ENCODE measurements around the gene TMEM187. TPM values are rescaled to one million over a fixed set of nuclear protein-coding genes. Genes with fewer than 3 reads are reported as not detected.

TMEM187 gene
- total RNA-seq, 1 experiment from 2014 or later: 16.6 TPM

DNA sequence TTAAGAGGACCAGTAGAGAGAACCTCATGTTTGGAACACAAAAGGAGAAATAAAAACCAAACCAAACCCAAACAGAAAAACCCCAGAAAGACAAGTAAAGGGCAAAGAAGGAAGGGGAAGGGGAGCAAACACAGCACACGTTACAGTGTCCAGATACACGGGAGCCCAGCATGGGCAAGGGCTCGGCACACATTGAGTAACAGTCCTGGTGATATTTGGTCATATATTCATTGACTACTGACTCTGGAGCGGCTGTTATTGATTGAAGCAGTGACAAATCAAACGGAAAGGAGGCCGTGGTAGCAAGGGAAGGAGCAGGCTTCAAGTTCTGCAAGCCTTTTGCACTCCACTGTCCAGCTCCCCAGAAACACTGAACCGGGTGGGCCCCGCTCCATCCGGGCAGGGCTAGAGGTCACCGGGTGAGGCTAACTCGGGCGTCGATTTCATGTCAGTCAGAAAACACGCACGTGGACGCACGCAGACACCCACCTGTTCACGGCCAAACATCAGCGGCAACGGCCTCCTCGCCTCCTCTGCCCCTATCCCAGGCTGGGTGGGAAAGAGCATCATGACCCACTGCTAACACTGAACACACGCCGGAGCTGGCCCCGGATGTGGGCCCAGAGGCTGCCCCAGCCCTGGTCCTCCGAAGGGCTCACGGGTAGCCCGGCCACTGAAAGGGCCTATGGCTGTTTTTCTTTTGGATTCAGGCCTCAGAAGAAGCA lies 50.9 kb downstream of the TMEM187 start:
- DNase-seq (ENCODE audit: low read depth): no peak
- in situ Hi-C loops (cut with HindIII; ENCODE audit: low pct_unique_long_range_greater_than_20kb, low sequenced_read_pairs): no loop called here

DNA sequence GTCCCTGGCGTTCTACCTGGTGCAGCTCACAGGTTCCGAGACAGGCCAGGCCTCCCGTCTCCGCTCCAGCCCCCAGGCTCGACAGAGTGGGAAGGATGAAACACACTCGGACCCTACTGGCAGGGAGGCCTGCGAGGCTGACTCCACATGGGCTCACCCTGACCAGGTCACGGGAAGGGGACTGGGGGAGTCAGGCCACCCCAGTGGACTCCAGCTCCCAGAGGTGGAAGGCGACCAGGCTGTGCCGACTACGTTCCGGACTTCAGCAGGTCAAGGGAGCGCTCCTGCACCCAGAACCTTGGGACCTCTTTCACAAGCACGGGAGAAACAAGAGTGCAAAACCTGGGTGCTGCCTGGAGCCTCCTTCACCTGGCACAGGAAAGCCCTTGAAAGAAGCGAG lies 51.7 kb downstream of the TMEM187 start:
- in situ Hi-C loops (cut with HindIII; ENCODE audit: low pct_unique_long_range_greater_than_20kb, low sequenced_read_pairs): no loop called here
- DNase-seq (ENCODE audit: low read depth): no peak

- in situ Hi-C loops (cut with HindIII; ENCODE audit: low pct_unique_long_range_greater_than_20kb, low sequenced_read_pairs): no loop called here
- no peak for DNase-seq (ENCODE audit: low read depth)
Observed at GRCh38 chrX:154025230-154025629, 52.7 kb downstream of the TMEM187 start.

DNA sequence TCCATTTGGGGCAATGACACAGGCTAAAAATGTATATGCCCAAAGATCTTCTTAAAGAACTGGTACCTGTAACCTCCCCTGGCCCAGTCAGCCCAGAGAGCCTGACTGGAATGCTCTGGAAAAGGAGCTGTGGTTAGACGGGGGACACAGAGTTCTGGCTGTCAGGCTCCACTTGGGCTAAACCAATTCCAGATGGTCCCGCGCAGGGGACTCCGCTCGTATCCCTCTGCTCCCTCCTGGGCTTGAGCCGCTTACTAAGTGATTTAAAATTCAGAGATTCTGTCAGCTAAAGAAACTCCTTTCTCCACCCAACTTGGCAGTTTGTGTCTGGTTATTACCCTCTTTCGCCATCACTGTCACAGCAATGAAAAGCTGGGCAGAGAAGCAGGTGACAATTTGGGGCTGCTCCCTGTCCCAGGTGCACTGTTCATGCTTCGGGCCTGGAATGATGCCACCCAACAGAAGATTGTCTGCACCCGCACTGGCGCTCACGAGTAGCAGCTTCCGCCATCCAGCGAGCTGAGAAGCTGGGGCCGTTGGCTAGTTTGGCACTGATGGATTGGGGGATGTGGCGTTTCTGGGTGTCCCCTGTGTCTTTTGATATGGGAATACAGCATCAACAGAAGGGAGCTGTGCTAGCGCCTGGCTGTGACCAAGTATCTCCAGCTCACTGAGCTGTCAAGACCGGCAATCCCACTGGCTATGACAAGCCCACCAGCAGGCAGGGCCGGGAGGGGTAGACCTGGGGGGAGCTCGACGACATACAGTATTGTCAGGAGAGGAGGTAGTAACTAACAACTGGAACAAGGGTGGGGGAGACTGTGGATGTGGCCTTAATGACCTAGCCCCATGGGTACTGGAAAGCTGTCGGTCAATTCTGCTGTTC lies 53.8 kb downstream of the TMEM187 start:
- in situ Hi-C loops (cut with HindIII; ENCODE audit: low pct_unique_long_range_greater_than_20kb, low sequenced_read_pairs): no loop called here
- no peak for DNase-seq (ENCODE audit: low read depth)

GRCh38 chrX:154027022-154027402 lies 54.5 kb downstream of the TMEM187 start:
- DNase-seq (ENCODE audit: low read depth): no peak
- in situ Hi-C loops (cut with HindIII; ENCODE audit: low pct_unique_long_range_greater_than_20kb, low sequenced_read_pairs): no loop called here

GRCh38 chrX:154027986-154028385 lies 55.4 kb downstream of the TMEM187 start:
- DNase-seq (ENCODE audit: low read depth): no peak
- in situ Hi-C loops (cut with HindIII; ENCODE audit: low pct_unique_long_range_greater_than_20kb, low sequenced_read_pairs): no loop called here

GRCh38 chrX:154028502-154029184 lies 56.1 kb downstream of the TMEM187 start:
- DNase-seq (ENCODE audit: low read depth): no peak
- in situ Hi-C loops (cut with HindIII; ENCODE audit: low pct_unique_long_range_greater_than_20kb, low sequenced_read_pairs): no loop called here

DNA sequence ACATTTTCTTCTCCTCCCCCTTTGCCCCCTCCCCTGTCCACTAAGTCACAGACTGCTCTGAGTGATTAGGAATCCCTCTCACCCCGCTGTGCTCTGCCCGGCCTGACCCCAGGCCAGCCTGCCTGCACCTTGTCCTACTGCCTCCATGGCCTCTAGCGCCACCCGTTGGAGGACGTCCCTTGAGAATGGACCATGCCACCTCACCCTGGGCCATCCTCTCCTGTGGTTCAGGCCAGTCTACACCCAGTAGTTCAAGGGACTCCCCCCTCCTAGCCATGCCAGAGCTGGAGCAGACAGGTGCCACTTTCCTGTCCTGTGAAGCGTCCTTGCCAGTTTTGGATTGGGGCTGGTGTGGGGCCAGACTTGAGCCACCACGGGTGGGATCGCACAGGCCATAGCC lies 56.9 kb downstream of the TMEM187 start:
- DNase-seq (ENCODE audit: low read depth): no peak
- in situ Hi-C loops (cut with HindIII; ENCODE audit: low pct_unique_long_range_greater_than_20kb, low sequenced_read_pairs): no loop called here

DNA sequence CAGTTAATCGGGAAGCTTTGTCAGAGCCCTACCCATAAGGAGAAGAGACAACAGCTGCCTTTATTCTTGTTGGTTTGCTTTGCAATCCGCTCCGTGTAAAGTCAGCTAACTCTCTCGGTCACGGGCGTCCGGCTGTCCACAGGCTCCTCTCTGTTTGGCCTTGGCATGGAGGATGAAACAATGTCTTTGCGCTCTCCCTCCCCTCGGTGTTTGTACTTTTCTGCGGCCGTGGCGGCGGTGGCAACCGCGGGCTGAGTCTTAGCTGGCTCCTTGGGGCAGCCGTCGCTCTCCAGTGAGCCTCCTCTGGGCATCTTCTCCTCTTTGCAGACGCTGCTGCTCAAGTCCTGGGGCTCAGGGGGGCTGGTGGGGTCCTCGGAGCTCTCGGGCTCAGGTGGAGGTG lies 57.7 kb downstream of the TMEM187 start:
- in situ Hi-C loops (cut with HindIII; ENCODE audit: low pct_unique_long_range_greater_than_20kb, low sequenced_read_pairs): no loop called here

GRCh38 chrX:154030715-154031305 lies 58.3 kb downstream of the TMEM187 start:
- in situ Hi-C loops (cut with HindIII; ENCODE audit: low pct_unique_long_range_greater_than_20kb, low sequenced_read_pairs): no loop called here

More for the DNA sequence above, 57.7 kb downstream of the TMEM187 start:
- no peak for DNase-seq (ENCODE audit: low read depth)

DNA sequence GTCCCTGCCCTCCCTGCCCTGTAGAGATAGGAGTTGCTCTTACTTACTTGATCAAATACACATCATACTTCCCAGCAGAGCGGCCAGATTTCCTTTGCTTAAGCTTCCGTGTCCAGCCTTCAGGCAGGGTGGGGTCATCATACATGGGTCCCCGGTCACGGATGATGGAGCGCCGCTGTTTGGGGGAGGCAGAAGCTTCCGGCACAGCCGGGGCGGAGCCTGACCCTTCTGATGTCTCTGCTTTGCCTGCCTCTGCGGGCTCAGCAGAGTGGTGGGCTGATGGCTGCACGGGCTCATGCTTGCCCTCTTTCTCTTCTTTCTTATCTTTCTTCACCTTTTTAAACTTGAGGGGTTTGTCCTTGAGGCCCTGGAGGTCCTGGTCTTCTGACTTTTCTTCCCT lies 59.6 kb downstream of the TMEM187 start:
- in situ Hi-C loops (cut with HindIII; ENCODE audit: low pct_unique_long_range_greater_than_20kb, low sequenced_read_pairs): no loop called here
- no peak for DNase-seq (ENCODE audit: low read depth)

More at GRCh38 chrX:154030715-154031305, 58.3 kb downstream of the TMEM187 start:
- no peak for DNase-seq (ENCODE audit: low read depth)

DNA sequence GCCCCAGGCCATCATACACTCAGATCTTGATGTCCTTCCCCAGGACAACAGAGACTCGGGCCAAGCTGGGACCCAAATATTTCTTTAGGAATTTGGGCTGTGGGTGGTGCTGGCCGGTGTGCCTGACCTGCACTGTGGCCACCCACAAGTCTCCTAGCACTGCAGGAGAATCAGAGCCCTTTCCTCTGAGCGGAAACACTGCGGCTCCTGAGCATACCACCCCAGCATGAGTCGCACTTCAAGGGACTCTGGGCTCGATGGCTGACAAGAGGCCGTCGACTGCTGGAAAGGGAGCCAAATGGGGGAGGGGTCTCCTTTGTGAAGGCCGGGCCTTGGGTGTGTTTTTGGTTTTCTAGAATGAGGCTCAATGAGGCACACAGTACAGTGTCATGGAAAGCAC lies 60.1 kb downstream of the TMEM187 start:
- in situ Hi-C loops (cut with HindIII; ENCODE audit: low pct_unique_long_range_greater_than_20kb, low sequenced_read_pairs): no loop called here
- DNase-seq (ENCODE audit: low read depth): no peak

Other genes starting within 250 kb of the TMEM187 start
- 307 TPM in 2 replicates for gene BCAP31, start 248.4 kb upstream of the TMEM187 start, total RNA-seq (2014; rRNA removed; shearing (Covaris generic); ENCODE audit: low replicate concordance)
- 7.3 and 19.3 TPM in 2 replicates for gene ABCD1, start 247.9 kb upstream of the TMEM187 start, total RNA-seq (2014; rRNA removed; shearing (Covaris generic); ENCODE audit: low replicate concordance)
- gene PLXNB3, start 208.5 kb upstream of the TMEM187 start, total RNA-seq (2014; rRNA removed; shearing (Covaris generic); ENCODE audit: low replicate concordance): 1.7 and 2.5 TPM in 2 replicates
- 0.29 TPM in 1 of 2 replicates, not detected in the other for gene SRPK3, start 191.7 kb upstream of the TMEM187 start, total RNA-seq (2014; rRNA removed; shearing (Covaris generic); ENCODE audit: low replicate concordance)
- gene IDH3G, start 178.4 kb upstream of the TMEM187 start, total RNA-seq (2014; rRNA removed; shearing (Covaris generic); ENCODE audit: low replicate concordance): 44.9 and 63.0 TPM in 2 replicates
- gene SSR4, start 178.1 kb upstream of the TMEM187 start, total RNA-seq (2014; rRNA removed; shearing (Covaris generic); ENCODE audit: low replicate concordance): 177 and 185 TPM in 2 replicates
- gene PDZD4, start 142.2 kb upstream of the TMEM187 start, total RNA-seq (2014; rRNA removed; shearing (Covaris generic); ENCODE audit: low replicate concordance): 4.3 and 8.5 TPM in 2 replicates
- 37.1 and 49.7 TPM in 2 replicates for gene L1CAM, start 86.6 kb upstream of the TMEM187 start, total RNA-seq (2014; rRNA removed; shearing (Covaris generic); ENCODE audit: low replicate concordance)
- gene AVPR2, start 68.1 kb upstream of the TMEM187 start, total RNA-seq (2014; rRNA removed; shearing (Covaris generic); ENCODE audit: low replicate concordance): 0.09 TPM in 1 of 2 replicates, not detected in the other
- gene ARHGAP4, start 46.5 kb upstream of the TMEM187 start, total RNA-seq (2014; rRNA removed; shearing (Covaris generic); ENCODE audit: low replicate concordance): 8.1 and 15.3 TPM in 2 replicates
- 119 and 121 TPM in 2 replicates for gene NAA10, start 37.7 kb upstream of the TMEM187 start, total RNA-seq (2014; rRNA removed; shearing (Covaris generic); ENCODE audit: low replicate concordance)
- 13.5 and 15.5 TPM in 2 replicates for gene RENBP, start 28.1 kb upstream of the TMEM187 start, total RNA-seq (2014; rRNA removed; shearing (Covaris generic); ENCODE audit: low replicate concordance)
- 9.5 and 10.1 TPM in 2 replicates for gene HCFC1, start 936 bp upstream of the TMEM187 start, total RNA-seq (2014; rRNA removed; shearing (Covaris generic); ENCODE audit: low replicate concordance)
- 116 and 131 TPM in 2 replicates for gene IRAK1, start 47.1 kb downstream of the TMEM187 start, total RNA-seq (2014; rRNA removed; shearing (Covaris generic); ENCODE audit: low replicate concordance)
- 20.9 and 26.7 TPM in 2 replicates for gene MECP2, start 125.0 kb downstream of the TMEM187 start, total RNA-seq (2014; rRNA removed; shearing (Covaris generic); ENCODE audit: low replicate concordance)
- gene OPN1LW, start 171.5 kb downstream of the TMEM187 start, total RNA-seq (2014; rRNA removed; shearing (Covaris generic); ENCODE audit: low replicate concordance): not detected in 2 replicates
- gene OPN1MW, start 209.8 kb downstream of the TMEM187 start, total RNA-seq (2014; rRNA removed; shearing (Covaris generic); ENCODE audit: low replicate concordance): not detected in 2 replicates
- gene OPN1MW2, start 247.0 kb downstream of the TMEM187 start, total RNA-seq (2014; rRNA removed; shearing (Covaris generic); ENCODE audit: low replicate concordance): not detected in 2 replicates

Measured in Caki2 (cell line).